MM.1S (cell line): ENCODE results near the gene CHTF18.

Source experiments
- DNase-seq: peaks from one replicate; pipeline ENCODE4 v3.0.0-alpha.2; 2015
- H2AFZ ChIP-seq: fragments of 300-600 bp; sonication (generic); 2 replicates; pipeline ENCODE4 v1.6.0; 2016; ENCODE audit warnings: antibody characterized with exemption, low read length
- H3F3A ChIP-seq: fragments of 300-600 bp; sonication (generic); 2 replicates; pipeline ENCODE4 v1.6.1; 2016; ENCODE audit warnings: mild to moderate bottlenecking, antibody characterized with exemption, low read length, moderate library complexity, mixed read lengths; ENCODE audit not compliant: insufficient read depth
- H3K27ac ChIP-seq: fragments of 300-600 bp; sonication (generic); 2 replicates; pipeline ENCODE4 v1.5.1; 2016; ENCODE audit warnings: mild to moderate bottlenecking, low read length
- H3K27me3 ChIP-seq: fragments of 300-600 bp; sonication (generic); replicated peaks from 2 replicates; pipeline ENCODE4 v1.6.0; 2016; ENCODE audit warnings: low read length; ENCODE audit not compliant: insufficient read depth
- H3K36me3 ChIP-seq: fragments of 300-600 bp; sonication (generic); replicated peaks from 2 replicates; pipeline ENCODE4 v1.6.1; 2016; ENCODE audit warnings: mild to moderate bottlenecking, low read length, mixed read lengths; ENCODE audit not compliant: insufficient read depth
- H3K4me1 ChIP-seq: fragments of 300-600 bp; sonication (generic); 2 replicates; pipeline ENCODE4 v1.6.1; 2016; ENCODE audit warnings: low read length, mixed read lengths
- H3K4me2 ChIP-seq: fragments of 300-600 bp; sonication (generic); 2 replicates; pipeline ENCODE4 v1.6.0; 2016; ENCODE audit warnings: low read depth, low read length
- H3K4me3 ChIP-seq: fragments of 300-600 bp; sonication (generic); 2 replicates; pipeline ENCODE4 v1.5.1; 2016; ENCODE audit warnings: low read length, mixed read lengths
- H3K79me2 ChIP-seq: fragments of 300-600 bp; sonication (generic); 2 replicates; pipeline ENCODE4 v1.6.1; 2016; ENCODE audit warnings: mixed run types, low read length, mixed read lengths
- H3K9ac ChIP-seq: fragments of 300-600 bp; sonication (generic); 2 replicates; pipeline ENCODE4 v1.6.1; 2016; ENCODE audit warnings: low read length, mixed read lengths
- H3K9me2 ChIP-seq: fragments of 300-600 bp; sonication (generic); replicated peaks from 2 replicates; pipeline ENCODE4 v1.6.1; 2016; ENCODE audit warnings: mild to moderate bottlenecking, low read length, mixed read lengths; ENCODE audit not compliant: insufficient read depth
- H3K9me3 ChIP-seq: fragments of 300-600 bp; sonication (generic); replicated peaks from 2 replicates; pipeline ENCODE4 v1.6.1; 2016; ENCODE audit warnings: mild to moderate bottlenecking, low read length, mixed read lengths; ENCODE audit not compliant: insufficient read depth
- H4K20me1 ChIP-seq: fragments of 300-600 bp; sonication (generic); 2 replicates; pipeline ENCODE4 v1.6.1; 2016; ENCODE audit warnings: mild to moderate bottlenecking, low read length, moderate library complexity, mixed read lengths; ENCODE audit not compliant: insufficient read depth
- EZH2 ChIP-seq: fragments of 300-600 bp; sonication (generic); optimal IDR thresholded peaks from 2 replicates; pipeline ENCODE3; 2017; ENCODE audit warnings: low read depth, mild to moderate bottlenecking, antibody characterized with exemption, low read length, mixed read lengths
- EZH2phosphoT487 ChIP-seq: fragments of 300-600 bp; sonication (generic); IDR thresholded peaks from 2 replicates; pipeline ENCODE4 v1.6.1; 2018; ENCODE audit warnings: antibody characterized with exemption, low read length
- TF ChIP-seq, protein P1 (sequence below): fragments of 300-600 bp; sonication (generic); IDR thresholded peaks from 2 replicates; pipeline ENCODE4 v1.5.1; 2016; ENCODE audit warnings: antibody characterized with exemption, low read length, mixed read lengths

Gene CHTF18

DNA sequence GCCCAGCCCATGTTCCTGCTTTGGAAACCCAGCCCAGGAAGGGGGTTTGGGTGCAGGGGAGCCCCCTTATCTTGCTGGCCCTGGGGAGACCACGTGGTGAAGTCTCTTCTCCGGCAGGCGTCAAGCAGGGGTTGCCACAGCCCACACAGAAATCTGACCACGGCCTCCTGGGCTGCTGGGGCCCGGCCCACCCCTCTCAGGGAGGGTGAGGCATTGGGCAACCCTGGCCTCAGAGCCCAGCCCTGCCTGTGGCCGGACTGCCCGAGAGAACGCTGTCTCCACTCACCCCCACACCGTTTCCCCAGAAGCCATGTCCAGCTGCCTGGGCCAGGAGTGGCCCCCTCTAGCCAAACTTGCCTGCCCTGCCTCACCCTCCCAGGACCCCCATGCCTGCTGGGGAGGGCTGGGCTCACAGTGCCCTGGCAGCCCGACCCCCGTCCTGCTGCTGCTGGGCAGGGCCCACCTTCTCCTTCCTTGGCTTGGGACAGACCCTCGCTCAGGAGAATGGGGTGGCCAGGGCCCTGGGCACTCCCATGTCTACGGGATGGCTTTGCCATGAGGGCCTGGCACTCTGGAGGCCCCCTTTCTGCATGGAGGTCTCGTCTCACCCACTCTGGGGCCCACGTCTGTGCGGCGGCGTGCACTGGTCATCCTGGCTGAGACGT, 6.9 kb upstream of the CHTF18 start:
- DNase-seq = no peak
- Histone ChIP-seq H3K79me2 (0 out of 2 replicates have a peak, but pooled peaks cover under 1% of the 10 kb centered on the region), H3K4me2 (no peak overlapping the region), H4K20me1 (no peaks in the 10 kb centered on the region; the same call in 1 of the 2 replicates), H3K4me1 (no peaks in the 10 kb centered on the region), H3K27ac (no peak overlapping the region), H3K36me3 (no peaks in the 10 kb centered on the region), H3F3A (no peaks in the 10 kb centered on the region), H3K4me3 (no peak overlapping the region), H2AFZ (no peak overlapping the region), H3K9ac (no peak overlapping the region), H3K9me2 (no peaks in the 10 kb centered on the region), H3K27me3 (peaks cover 67% of the 10 kb centered on the region), H3K9me3 (no peaks in the 10 kb centered on the region)
- TF ChIP-seq, protein P1, sequence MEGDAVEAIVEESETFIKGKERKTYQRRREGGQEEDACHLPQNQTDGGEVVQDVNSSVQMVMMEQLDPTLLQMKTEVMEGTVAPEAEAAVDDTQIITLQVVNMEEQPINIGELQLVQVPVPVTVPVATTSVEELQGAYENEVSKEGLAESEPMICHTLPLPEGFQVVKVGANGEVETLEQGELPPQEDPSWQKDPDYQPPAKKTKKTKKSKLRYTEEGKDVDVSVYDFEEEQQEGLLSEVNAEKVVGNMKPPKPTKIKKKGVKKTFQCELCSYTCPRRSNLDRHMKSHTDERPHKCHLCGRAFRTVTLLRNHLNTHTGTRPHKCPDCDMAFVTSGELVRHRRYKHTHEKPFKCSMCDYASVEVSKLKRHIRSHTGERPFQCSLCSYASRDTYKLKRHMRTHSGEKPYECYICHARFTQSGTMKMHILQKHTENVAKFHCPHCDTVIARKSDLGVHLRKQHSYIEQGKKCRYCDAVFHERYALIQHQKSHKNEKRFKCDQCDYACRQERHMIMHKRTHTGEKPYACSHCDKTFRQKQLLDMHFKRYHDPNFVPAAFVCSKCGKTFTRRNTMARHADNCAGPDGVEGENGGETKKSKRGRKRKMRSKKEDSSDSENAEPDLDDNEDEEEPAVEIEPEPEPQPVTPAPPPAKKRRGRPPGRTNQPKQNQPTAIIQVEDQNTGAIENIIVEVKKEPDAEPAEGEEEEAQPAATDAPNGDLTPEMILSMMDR = no peak
- TF ChIP-seq EZH2phosphoT487 (no peak), EZH2 (no peak)

- H3K36me3 ChIP-seq = no peaks in the 10 kb centered on the region
- H3K27ac ChIP-seq = no peak overlapping the region
- H3K27me3 ChIP-seq = peaks cover 60% of the 10 kb centered on the region
- H4K20me1 ChIP-seq = no peaks in the 10 kb centered on the region; the same call in 1 of the 2 replicates
- 0 out of 2 replicates have a peak, but pooled peaks cover 3% of the 10 kb centered on the region for H3K4me1 ChIP-seq
- no peaks in the 10 kb centered on the region for H3K9me2 ChIP-seq
- no peaks in the 10 kb centered on the region for H3F3A ChIP-seq
- no peaks in the 10 kb centered on the region for H3K9me3 ChIP-seq
- no peak overlapping the region for H2AFZ ChIP-seq
- DNase-seq = no peak
- H3K79me2 ChIP-seq = peaks cover 8% of the 10 kb centered on the region
- H3K9ac ChIP-seq = no peak overlapping the region
- H3K4me3 ChIP-seq = no peak overlapping the region
- TF ChIP-seq, protein P1 = no peak
- no peak for TF ChIP-seq EZH2phosphoT487
- no peak for TF ChIP-seq EZH2
- no peak overlapping the region for H3K4me2 ChIP-seq
These were observed 6.2 kb upstream of the CHTF18 start for GRCh38 chr16:782258-782657.

DNA sequence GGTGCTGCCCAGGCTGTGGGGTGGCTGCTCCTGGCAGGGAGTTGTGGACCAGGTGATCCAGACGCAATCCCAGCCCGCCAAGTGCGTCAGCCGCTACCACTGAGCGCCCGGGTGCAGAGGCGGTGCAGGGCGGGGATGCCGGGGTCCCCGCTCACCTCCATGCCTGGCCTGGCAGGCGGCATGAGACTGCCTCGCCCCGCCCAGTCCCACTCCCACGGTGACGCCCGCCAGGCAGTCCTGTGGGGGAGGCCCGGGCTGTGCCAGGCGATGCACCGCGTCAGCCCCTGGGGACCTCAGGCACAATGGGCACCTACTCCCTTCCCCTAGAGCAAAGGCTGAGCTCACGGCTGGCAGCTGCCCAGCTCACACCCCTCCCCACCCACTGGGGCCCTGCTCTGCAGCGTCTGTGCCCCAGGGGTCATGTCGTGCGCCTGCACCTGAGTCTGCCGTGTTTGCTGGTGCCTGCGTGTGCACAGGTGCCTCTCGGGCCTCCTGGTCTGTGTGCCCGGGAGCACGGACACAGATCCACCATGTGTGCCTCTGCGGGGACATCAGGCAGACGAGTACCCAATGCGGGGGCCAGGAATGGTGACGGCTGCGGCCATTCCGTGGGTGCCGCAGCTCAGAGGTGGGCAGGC, 5.5 kb upstream of the CHTF18 start:
- no peaks in the 10 kb centered on the region; the same call in 1 of the 2 replicates for H4K20me1 ChIP-seq
- H2AFZ ChIP-seq = no peak overlapping the region
- no peaks in the 10 kb centered on the region for H3F3A ChIP-seq
- H3K9me2 ChIP-seq = no peaks in the 10 kb centered on the region
- no peak overlapping the region for H3K4me2 ChIP-seq
- TF ChIP-seq EZH2phosphoT487 (no peak), EZH2 (no peak)
- TF ChIP-seq, protein P1 = no peak
- no peak for DNase-seq
- H3K9ac ChIP-seq = no peak overlapping the region
- H3K27me3 ChIP-seq = peaks cover 56% of the 10 kb centered on the region
- no peak overlapping the region for H3K4me3 ChIP-seq
- H3K36me3 ChIP-seq = no peaks in the 10 kb centered on the region
- H3K27ac ChIP-seq = no peak overlapping the region
- peaks cover 14% of the 10 kb centered on the region for H3K79me2 ChIP-seq
- no peaks in the 10 kb centered on the region for H3K9me3 ChIP-seq
- 0 out of 2 replicates have a peak, but pooled peaks cover 6% of the 10 kb centered on the region for H3K4me1 ChIP-seq
